ENCODE data around the gene NTSR1. TPM values are rescaled to one million over a fixed set of nuclear protein-coding genes. Genes with fewer than 3 reads are reported as not detected.

NTSR1 gene
- polyA plus RNA-seq, 4 donors = 1.0 to 1.4 (median 1.2) TPM

DNA sequence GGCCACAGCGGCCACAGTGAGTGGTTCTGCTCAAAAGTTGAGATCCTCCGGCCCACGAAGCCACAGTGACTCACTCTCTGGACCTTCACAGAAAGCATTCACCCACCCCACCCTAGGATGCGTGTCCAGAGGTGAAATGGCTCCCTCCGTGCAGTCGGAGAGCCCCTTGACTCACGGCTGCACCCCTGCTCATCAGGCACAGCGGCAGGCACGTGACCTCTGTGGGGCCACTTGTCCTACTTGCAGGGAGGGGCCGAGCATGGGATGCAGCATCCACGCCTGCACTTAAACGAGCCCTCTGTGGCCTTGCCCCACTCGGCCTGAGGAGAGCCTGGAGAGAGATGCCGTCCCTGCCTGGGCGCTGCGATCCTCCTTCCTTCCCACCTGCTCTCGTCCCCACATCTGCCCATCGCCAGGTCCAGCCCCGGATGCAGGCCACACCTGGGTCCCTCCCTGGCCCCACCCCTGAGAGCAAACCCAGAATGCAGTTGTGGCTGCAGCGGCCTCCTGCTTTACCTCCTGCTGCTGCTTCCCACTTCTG lies 28.7 kb downstream of the NTSR1 start:
- no peak for DNase-seq (ENCODE audit: low read depth in 4 of 4, low spot score in 3 of 4)

GRCh38 chr20:62738025-62738881 lies 29.6 kb downstream of the NTSR1 start:
- DNase-seq (ENCODE audit: low read depth in 4 of 4, low spot score in 3 of 4) = no peak

DNA sequence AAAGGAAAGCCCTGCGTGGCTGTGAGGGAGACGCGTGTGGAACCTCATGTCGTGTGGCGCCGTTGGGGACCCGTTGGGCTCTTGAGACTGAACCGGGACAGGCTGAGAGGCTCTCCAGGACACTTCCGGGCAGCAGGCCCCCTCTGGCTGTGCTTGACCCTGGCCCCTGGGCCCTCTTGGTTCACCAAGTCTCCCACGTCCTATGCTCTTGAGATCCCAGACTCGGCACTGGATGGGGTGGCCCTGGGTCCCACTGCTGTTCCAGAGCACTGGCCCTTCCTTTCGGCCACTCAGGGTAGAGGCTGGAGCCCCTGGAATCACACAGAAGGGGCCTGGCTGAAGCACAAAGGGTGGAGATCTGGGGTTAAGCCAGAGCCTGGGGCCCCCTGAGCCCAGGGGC lies 30.4 kb downstream of the NTSR1 start:
- no peak for DNase-seq (ENCODE audit: low read depth in 4 of 4, low spot score in 3 of 4)

- DNase-seq (ENCODE audit: low read depth in 4 of 4, low spot score in 3 of 4) = no peak
These were observed 31.1 kb downstream of the NTSR1 start for GRCh38 chr20:62739581-62740285.

- no peak for DNase-seq (ENCODE audit: low read depth in 4 of 4, low spot score in 3 of 4)
These were observed 31.9 kb downstream of the NTSR1 start for GRCh38 chr20:62740286-62741141.

DNA sequence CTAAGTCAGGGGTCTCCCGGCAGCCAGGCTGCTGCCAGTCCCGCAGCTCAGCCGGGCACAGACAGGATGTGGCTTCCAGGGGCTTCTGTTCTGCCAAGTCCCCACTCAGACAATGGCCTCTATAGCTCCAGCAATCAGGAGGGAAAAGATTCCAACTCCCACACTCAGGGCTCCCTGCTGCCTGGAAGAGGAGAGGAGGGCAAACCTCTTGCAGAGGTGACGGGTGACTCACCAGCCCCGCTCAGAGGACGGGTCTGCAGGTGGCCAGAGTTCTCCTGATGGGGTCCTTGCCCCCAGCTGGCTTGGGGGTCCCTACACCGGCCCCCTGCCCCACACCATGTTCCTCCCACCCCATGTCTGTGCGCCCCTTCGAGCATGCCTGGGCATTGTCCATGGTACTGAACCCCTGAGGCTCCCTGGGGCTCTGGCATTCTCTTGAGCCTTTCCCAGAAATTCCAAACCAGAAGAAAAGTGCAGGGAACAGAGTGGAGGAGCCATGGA lies 32.6 kb downstream of the NTSR1 start:
- DNase-seq (ENCODE audit: low read depth in 4 of 4, low spot score in 3 of 4) = no peak

DNA sequence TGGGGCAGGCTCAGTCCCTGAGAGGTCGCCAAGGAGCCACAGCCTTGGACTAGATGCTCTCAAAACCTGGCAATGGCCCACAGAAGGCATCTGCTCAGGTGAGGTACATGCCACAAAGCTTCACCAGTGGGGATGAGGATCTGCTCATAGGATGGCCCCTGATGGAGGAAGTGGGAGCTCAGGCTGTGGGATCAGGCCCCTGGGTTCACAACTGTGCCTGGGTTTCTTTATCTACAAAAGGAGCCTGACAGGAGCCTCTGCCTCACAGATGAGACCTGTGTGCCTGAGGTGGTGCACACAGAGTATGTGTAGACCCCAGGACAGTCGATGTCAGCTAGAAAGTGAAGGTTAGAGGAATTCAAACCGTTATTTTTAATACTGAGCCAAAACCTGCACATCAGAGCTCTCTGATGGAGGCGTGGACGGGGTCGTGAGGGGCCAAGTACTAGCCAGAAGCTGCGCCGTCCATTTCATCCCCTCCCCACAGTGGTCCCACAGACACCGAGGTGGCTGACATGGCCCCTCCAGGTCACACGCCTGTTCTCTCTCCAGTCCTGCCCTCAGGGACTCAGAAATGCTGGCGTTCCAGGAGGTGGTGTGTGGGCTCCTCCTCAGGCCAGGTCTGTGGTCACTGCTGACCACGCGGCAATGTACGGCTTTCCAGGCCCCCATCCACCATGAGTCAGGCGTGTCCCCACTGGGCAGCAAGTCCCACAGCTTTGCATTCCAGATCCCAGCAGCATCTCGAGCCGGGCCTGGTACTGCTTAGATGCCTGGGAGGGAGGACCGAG lies 33.3 kb downstream of the NTSR1 start:
- no peak for DNase-seq (ENCODE audit: low read depth in 4 of 4, low spot score in 3 of 4)

DNA sequence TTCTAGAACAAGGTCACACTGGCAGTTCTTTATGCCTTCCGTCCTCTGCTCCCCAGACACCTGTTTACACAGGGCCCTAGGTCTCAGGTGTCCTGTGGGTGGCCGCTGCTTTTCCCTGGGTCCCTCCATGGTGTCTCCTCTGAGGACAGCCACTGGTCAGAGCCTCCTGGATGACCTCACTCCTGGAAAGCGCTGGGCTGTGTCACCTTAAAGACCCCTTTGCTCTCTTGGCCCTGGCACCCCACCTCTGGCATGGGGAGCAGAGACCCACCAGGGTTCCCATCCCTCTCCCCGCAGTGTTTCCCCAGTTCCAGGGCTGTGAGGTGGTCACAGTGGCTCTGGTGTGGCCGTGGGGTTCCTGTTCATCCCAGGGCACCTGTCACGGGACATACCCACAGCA lies 33.9 kb downstream of the NTSR1 start:
- DNase-seq (ENCODE audit: low read depth in 4 of 4, low spot score in 3 of 4) = no peak

- DNase-seq (ENCODE audit: low read depth in 4 of 4, low spot score in 3 of 4) = no peak
These were observed 34.5 kb downstream of the NTSR1 start for GRCh38 chr20:62742979-62743776.

DNA sequence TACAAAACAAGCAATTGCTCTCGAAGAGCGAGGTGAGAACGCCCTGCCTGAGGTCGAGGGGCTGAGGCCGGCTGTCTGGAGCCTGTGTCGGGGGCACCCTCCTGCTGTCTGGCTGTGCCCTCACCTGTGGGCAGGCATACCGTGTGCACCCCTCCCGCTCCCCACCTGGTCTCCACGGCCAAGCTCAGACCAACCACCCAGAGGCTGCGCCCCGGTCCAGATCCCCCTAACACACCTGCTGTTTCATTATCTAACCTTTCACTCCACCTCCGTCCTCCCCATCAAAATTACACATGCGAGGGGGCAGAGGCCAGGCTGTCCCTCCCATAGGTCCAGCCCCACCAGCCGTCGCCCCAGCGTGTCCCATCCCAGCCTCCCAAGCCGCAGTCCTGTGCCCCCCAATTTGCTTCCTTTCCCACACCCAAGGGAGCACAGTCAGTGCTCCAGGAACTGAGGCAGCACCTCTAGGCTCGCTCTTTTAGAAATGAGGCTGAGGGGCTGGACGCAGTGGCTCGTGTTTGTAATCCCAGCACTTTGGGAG lies 35.2 kb downstream of the NTSR1 start:
- no peak for DNase-seq (ENCODE audit: low read depth in 4 of 4, low spot score in 3 of 4)

- no peak for DNase-seq (ENCODE audit: low read depth in 4 of 4, low spot score in 3 of 4)
These were observed 36.1 kb downstream of the NTSR1 start for GRCh38 chr20:62744741-62745191.

DNA sequence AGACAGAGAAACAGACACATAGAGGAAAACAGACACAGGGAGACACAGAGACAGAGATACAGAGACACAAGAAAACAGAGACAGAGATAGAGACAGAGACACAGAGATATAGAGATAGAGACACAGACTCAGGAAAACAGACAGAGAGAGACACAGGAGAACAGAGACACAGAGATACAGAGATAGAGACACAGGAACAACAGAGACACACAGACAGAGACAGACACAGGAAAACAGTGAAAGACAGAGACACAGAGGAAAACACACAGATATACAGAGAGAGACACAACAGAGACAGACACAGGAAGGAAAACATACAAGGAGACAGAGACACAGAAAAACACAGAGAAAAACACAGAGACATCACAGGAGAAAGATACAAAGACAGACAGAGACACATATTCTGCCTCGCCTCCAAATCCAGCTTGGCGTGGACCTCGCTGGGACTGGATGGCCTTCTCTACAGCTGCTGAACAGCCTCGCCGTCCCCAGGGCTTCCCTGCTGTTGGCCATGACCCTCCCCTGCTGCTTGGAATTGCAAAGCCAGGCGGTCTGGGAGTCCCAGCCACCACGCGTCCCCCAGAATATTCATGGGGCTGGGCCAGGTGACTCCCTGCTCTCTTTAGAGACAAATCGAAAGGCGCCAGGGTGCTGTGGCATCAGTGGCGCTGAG lies 36.8 kb downstream of the NTSR1 start:
- no peak for DNase-seq (ENCODE audit: low read depth in 4 of 4, low spot score in 3 of 4)

DNA sequence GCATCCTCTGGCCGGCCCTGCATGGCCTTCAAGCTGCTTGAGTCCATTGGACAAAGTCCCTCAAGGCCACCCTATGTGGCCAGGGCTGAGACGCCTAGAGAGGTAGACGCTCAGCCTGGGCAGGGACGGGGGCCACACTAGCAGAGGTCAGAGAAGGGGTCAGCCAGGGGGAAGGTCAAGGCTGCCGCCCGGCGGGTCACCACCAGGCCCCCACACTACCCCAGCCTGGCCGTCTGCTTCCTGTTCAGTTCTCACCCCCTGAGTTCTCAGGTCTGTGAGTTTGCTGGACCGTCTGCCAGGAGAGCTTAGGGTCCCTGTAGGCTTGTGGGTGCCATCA lies 37.3 kb downstream of the NTSR1 start:
- no peak for DNase-seq (ENCODE audit: low read depth in 4 of 4, low spot score in 3 of 4)

GRCh38 chr20:62748311-62748710 lies 39.7 kb downstream of the NTSR1 start:
- DNase-seq (ENCODE audit: low read depth in 4 of 4, low spot score in 3 of 4) = no peak

GRCh38 chr20:62749851-62750445 lies 41.3 kb downstream of the NTSR1 start:
- no peak for DNase-seq (ENCODE audit: low read depth in 4 of 4, low spot score in 3 of 4)

DNA sequence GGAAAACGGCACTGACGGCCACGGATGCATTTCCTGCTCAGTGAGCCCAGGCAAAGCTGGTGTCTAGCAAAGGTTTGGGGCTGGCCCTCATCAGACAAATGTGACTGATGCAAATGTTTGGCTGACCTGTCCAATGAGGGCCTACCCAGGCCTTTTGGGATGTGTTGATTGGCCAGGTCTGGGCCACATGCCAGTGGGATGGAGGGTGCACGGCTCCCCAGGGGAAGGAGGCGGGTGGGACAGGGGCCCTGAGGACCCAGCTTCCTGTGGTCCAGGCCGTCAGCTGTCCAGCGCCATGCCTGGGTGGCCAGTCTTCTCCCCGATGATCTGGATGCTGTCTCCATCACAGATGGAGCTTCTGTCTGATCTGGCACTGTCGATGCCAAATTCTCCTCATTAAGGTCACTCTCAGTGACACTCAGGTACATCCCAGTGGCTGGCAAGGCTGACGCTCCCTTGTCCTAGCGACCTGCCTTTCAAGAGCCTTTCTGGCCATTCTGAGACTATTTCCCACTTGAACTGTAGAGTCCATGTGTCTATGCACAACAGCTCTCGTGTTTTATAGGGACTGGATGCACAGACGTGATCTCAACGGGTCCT lies 43.0 kb downstream of the NTSR1 start:
- DNase-seq (ENCODE audit: low read depth in 4 of 4, low spot score in 3 of 4) = no peak

DNA sequence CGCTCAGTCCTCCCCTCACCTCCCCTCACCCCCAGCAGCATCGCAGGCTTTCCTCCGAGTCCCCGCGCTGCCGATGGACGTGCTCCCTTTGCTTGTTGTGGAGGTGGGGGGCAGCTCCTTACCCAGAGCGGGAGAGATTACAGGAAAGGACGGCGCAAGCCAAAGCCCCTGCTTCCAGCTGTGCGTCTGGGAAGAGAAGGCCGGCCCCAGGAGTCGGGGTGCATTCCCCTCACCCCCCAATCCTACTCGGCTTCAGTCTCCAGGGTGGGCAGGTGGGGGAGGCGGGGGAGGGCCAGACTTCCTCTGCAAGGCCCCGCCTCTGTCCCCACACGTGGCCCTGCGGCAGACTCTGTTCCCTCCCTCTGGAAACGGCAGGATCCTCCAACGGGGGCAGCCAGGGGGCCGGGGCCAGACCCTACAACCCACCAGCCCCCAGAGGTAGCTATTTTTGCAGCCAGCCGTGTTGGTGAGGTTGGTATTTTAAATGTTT lies 43.6 kb downstream of the NTSR1 start:
- DNase-seq (ENCODE audit: low read depth in 4 of 4, low spot score in 3 of 4) = no peak
